HEK293 (cell line): ENCODE data around the gene KIF23.

ENCODE experiments used
- CTCF ChIA-PET: fragments of 350-600 bp; formaldehyde crosslinking; extraction: SDS; loops from one replicate; lab custom pipeline; 2021; ENCODE audit warnings: antibody characterized with exemption; lab: Yijun Ruan, JAX
- POLR2A ChIA-PET: fragments of 300-600 bp; formaldehyde crosslinking; extraction: SDS; loops from one replicate; lab custom pipeline; 2020; ENCODE audit warnings: antibody characterized with exemption, inconsistent platforms; lab: Yijun Ruan, JAX
- H3K27ac ChIP-seq: fragments of 200-500 bp; sonication (Bioruptor generic); 2 replicates; pipeline ENCODE4 v1.5.1; 2014; ENCODE audit warnings: low read depth, low read length, control low read depth, inconsistent platforms; ENCODE audit errors: extremely low read depth
- H3K36me3 ChIP-seq, 2 experiments: fragments of 200-500 bp in 1 of 2; sonication (Bioruptor generic) in 1 of 2; 1 replicate in 1 of 2; 2 replicates in 1 of 2; pipeline ENCODE4 v1.5.1; 2014 to 2017; ENCODE audit warnings: inconsistent platforms in 2 of 2, low read length in 2 of 2; ENCODE audit not compliant: control insufficient read depth in 2 of 2, insufficient read depth in 1 of 2
- H3K4me1 ChIP-seq: fragments of 200-500 bp; sonication (Bioruptor generic); 2 replicates; pipeline ENCODE4 v1.5.1; 2014; ENCODE audit warnings: mild to moderate bottlenecking, low read length, inconsistent platforms; ENCODE audit not compliant: control insufficient read depth, insufficient read depth
- H3K4me3 ChIP-seq: 2 replicates; pipeline ENCODE4 v1.5.1; 2011; ENCODE audit warnings: low read depth, mild to moderate bottlenecking, control low read depth, low read length, moderate library complexity
- H3K9me3 ChIP-seq: fragments of 200-500 bp; sonication (Bioruptor generic); 2 replicates; pipeline ENCODE4 v1.5.1; 2014; ENCODE audit warnings: low read depth, low read length, inconsistent platforms; ENCODE audit not compliant: control insufficient read depth, insufficient read depth
- BCL11B ChIP-seq: fragments of 450-650 bp; formaldehyde crosslinking; IDR thresholded peaks from 2 replicates; pipeline ENCODE4 v1.5.1; 2016; ENCODE audit warnings: low read depth, missing biosample characterization, missing genetic modification characterization
- BCL6B ChIP-seq: fragments of 450-650 bp; formaldehyde crosslinking; IDR thresholded peaks from 2 replicates; pipeline ENCODE4 v1.5.1; 2017; ENCODE audit warnings: missing biosample characterization, missing genetic modification characterization
- CTCF ChIP-seq: fragments of 450-650 bp; formaldehyde crosslinking; IDR thresholded peaks from 2 replicates; pipeline ENCODE4 v1.5.1; 2016; ENCODE audit warnings: missing biosample characterization, missing genetic modification characterization
- EGR2 ChIP-seq: fragments of 450-650 bp; formaldehyde crosslinking; IDR thresholded peaks from 2 replicates; pipeline ENCODE4 v1.5.1; 2016; ENCODE audit warnings: low read depth, missing biosample characterization, missing genetic modification characterization
- GLIS2 ChIP-seq: fragments of 450-650 bp; formaldehyde crosslinking; IDR thresholded peaks from 2 replicates; pipeline ENCODE4 v1.5.1; 2016; ENCODE audit warnings: missing biosample characterization, missing genetic modification characterization
- INSM2 ChIP-seq: fragments of 450-650 bp; formaldehyde crosslinking; IDR thresholded peaks from 2 replicates; pipeline ENCODE4 v1.5.1; 2016; ENCODE audit warnings: missing biosample characterization, missing genetic modification characterization
- KLF9 ChIP-seq: fragments of 450-650 bp; formaldehyde crosslinking; IDR thresholded peaks from 2 replicates; pipeline ENCODE4 v1.5.1; 2016; ENCODE audit warnings: missing biosample characterization, missing genetic modification characterization, low read depth
- MEIS1 ChIP-seq: sonication (generic); formaldehyde crosslinking; IDR thresholded peaks from 2 replicates; pipeline ENCODE4 v1.8.1; 2022; ENCODE audit warnings: missing genetic modification reagents, mild to moderate bottlenecking, borderline replicate concordance
- SCRT1 ChIP-seq: fragments of 450-650 bp; formaldehyde crosslinking; IDR thresholded peaks from 2 replicates; pipeline ENCODE4 v1.5.1; 2016; ENCODE audit warnings: missing biosample characterization, missing genetic modification characterization, borderline replicate concordance
- SCRT2 ChIP-seq: fragments of 450-650 bp; formaldehyde crosslinking; IDR thresholded peaks from 2 replicates; pipeline ENCODE4 v1.5.1; 2016; ENCODE audit warnings: missing biosample characterization, missing genetic modification characterization
- SP3 ChIP-seq: fragments of 450-650 bp; formaldehyde crosslinking; IDR thresholded peaks from 2 replicates; pipeline ENCODE4 v1.5.1; 2016; ENCODE audit warnings: missing biosample characterization, missing genetic modification characterization
- SP7 ChIP-seq: fragments of 450-650 bp; formaldehyde crosslinking; IDR thresholded peaks from 2 replicates; pipeline ENCODE4 v1.5.1; 2016; ENCODE audit warnings: missing biosample characterization, missing genetic modification characterization
- ZBTB10 ChIP-seq: fragments of 450-650 bp; formaldehyde crosslinking; IDR thresholded peaks from 2 replicates; pipeline ENCODE4 v1.5.1; 2016; ENCODE audit warnings: missing biosample characterization, missing genetic modification characterization
- ZBTB17 ChIP-seq: fragments of 450-650 bp; formaldehyde crosslinking; IDR thresholded peaks from 2 replicates; pipeline ENCODE4 v1.5.1; 2016; ENCODE audit warnings: missing biosample characterization, missing genetic modification characterization
- ZEB2 ChIP-seq: fragments of 450-650 bp; formaldehyde crosslinking; IDR thresholded peaks from 2 replicates; pipeline ENCODE4 v1.5.1; 2016; ENCODE audit warnings: missing biosample characterization, missing genetic modification characterization
- ZFHX2 ChIP-seq: fragments of 450-650 bp; formaldehyde crosslinking; conservative IDR thresholded peaks from 2 replicates; pipeline ENCODE4 v1.5.1; 2016; ENCODE audit warnings: missing biosample characterization, missing genetic modification characterization
- ZFP37 ChIP-seq: fragments of 450-650 bp; formaldehyde crosslinking; IDR thresholded peaks from 2 replicates; pipeline ENCODE4 v1.5.1; 2016; ENCODE audit warnings: missing biosample characterization, missing genetic modification characterization
- ZFP69B ChIP-seq: fragments of 450-650 bp; formaldehyde crosslinking; IDR thresholded peaks from 2 replicates; pipeline ENCODE4 v1.5.1; 2016; ENCODE audit warnings: missing biosample characterization, missing genetic modification characterization
- ZNF155 ChIP-seq: fragments of 450-650 bp; formaldehyde crosslinking; IDR thresholded peaks from 2 replicates; pipeline ENCODE4 v1.5.1; 2016; ENCODE audit warnings: missing biosample characterization, missing genetic modification characterization
- ZNF473 ChIP-seq: fragments of 450-650 bp; formaldehyde crosslinking; IDR thresholded peaks from 2 replicates; pipeline ENCODE4 v1.5.1; 2017; ENCODE audit warnings: missing biosample characterization, missing genetic modification characterization
- ZNF48 ChIP-seq: fragments of 450-650 bp; formaldehyde crosslinking; IDR thresholded peaks from 2 replicates; pipeline ENCODE4 v1.5.1; 2016; ENCODE audit warnings: missing biosample characterization, missing genetic modification characterization
- ZNF521 ChIP-seq: fragments of 450-650 bp; formaldehyde crosslinking; IDR thresholded peaks from 2 replicates; pipeline ENCODE4 v1.5.1; 2017; ENCODE audit warnings: missing biosample characterization, mild to moderate bottlenecking, missing genetic modification characterization
- ZNF654 ChIP-seq: fragments of 450-650 bp; formaldehyde crosslinking; IDR thresholded peaks from 2 replicates; pipeline ENCODE4 v1.5.1; 2016; ENCODE audit warnings: low read depth, missing biosample characterization, missing genetic modification characterization
- ZNF76 ChIP-seq: fragments of 450-650 bp; formaldehyde crosslinking; IDR thresholded peaks from 2 replicates; pipeline ENCODE4; 2016; ENCODE audit warnings: low read depth, missing biosample characterization, missing genetic modification characterization, borderline replicate concordance
- ZNF792 ChIP-seq: fragments of 450-650 bp; formaldehyde crosslinking; IDR thresholded peaks from 2 replicates; pipeline ENCODE4 v1.5.1; 2016; ENCODE audit warnings: missing biosample characterization, missing genetic modification characterization

KIF23 gene

GRCh38 chr15:69475769-69476358 is 61.7 kb downstream of the KIF23 start (continued):
- TF ChIP-seq INSM2 (tag by site-specific recombination) (no peak), ZNF792 (peak; percentile 96), BCL6B (tag by site-specific recombination) (no peak)

- H3K27ac ChIP-seq = no peak overlapping the region
- no peaks in the 10 kb centered on the region for H3K9me3 ChIP-seq
- ChIA-PET CTCF (interaction anchor here (0.6 to 5.5 kb wide), 31 partner anchors 8 to 1408 kb away, joined by 3 to 65 read pairs (median 4); no protein-coding TSS in a partner anchor), POLR2A (no interaction called here)
- H3K4me1 ChIP-seq = no peaks in the 10 kb centered on the region
- TF ChIP-seq ZNF48 = no peak
- no peak for TF ChIP-seq ZNF473 (tag by site-specific recombination)
- no peak for TF ChIP-seq ZNF521 (tag by site-specific recombination)
- TF ChIP-seq ZFP37 (tag by site-specific recombination) = no peak
- no peak for TF ChIP-seq KLF9 (tag by site-specific recombination)
- no peak for TF ChIP-seq ZNF76 (tag by site-specific recombination)
- no peak overlapping the region for H3K4me3 ChIP-seq
- no peaks in the 10 kb centered on the region for H3K36me3 ChIP-seq
Observed at GRCh38 chr15:69476704-69477473, 62.7 kb downstream of the KIF23 start.

GRCh38 chr15:69478259-69478781 is 64.2 kb downstream of the KIF23 start:
- H3K4me1 ChIP-seq = no peaks in the 10 kb centered on the region
- no peaks in the 10 kb centered on the region for H3K9me3 ChIP-seq
- H3K27ac ChIP-seq = no peak overlapping the region
- H3K4me3 ChIP-seq = no peak overlapping the region
- ChIA-PET POLR2A (interaction anchor here (1.0 kb wide), 1 partner anchor 620 kb away, joined by 3 read pairs; no protein-coding TSS in a partner anchor), CTCF (interaction anchor here (0.5 to 5.5 kb wide), 46 partner anchors 9 to 1352 kb away, joined by 3 to 65 read pairs (median 4); no protein-coding TSS in a partner anchor)
- no peaks in the 10 kb centered on the region for H3K36me3 ChIP-seq
- TF ChIP-seq BCL11B (no peak), SCRT1 (tag by site-specific recombination) (peak; percentile 95), EGR2 (tag by site-specific recombination) (peak; percentile 65; the same call in 1 of the 2 replicates), ZNF155 (no peak), SCRT2 (peak; percentile 97), GLIS2 (tag by site-specific recombination) (peak; percentile 43), CTCF (tag by site-specific recombination) (peak; percentile 81), ZBTB10 (tag by site-specific recombination) (peak; percentile 34; the same call in 1 of the 2 replicates), ZBTB17 (tag by site-specific recombination) (0 out of 2 replicates have a peak, but pooled peaks have one; percentile 12), ZFHX2 (tag by site-specific recombination) (peak; percentile 72), SP7 (tag by site-specific recombination) (peak; percentile 40; the same call in 1 of the 2 replicates), ZNF654 (peak; percentile 87), MEIS1 (CRISPR knock-in tag) (no peak), ZFP69B (tag by site-specific recombination) (no peak), SP3 (no peak), ZEB2 (tag by site-specific recombination) (0 out of 2 replicates have a peak, but pooled peaks have one; percentile 26), KLF9 (tag by site-specific recombination) (no peak)
